IMR-90 (cell line): ENCODE results near the gene MALRD1. TPM values are rescaled to one million over a fixed set of nuclear protein-coding genes. Genes with fewer than 3 reads are reported as not detected.

ENCODE experiments used
- ATAC-seq: fragments of 200-7000 bp; cut with Tn5 transposase; 2 replicates; pipeline ENCODE4 v1.9.1; 2020; ENCODE audit warnings: low read depth, mild to moderate bottlenecking, moderate library complexity
- BruUV-seq: library from RNA; stranded (reverse); fragments of 400-500 nt; replicated peaks from 2 replicates; lab custom pipeline; 2021; lab: Mats Ljungman, UMichigan
- CTCF ChIA-PET: fragments of 300-600 bp; formaldehyde crosslinking; extraction: SDS; loops from one replicate; lab custom pipeline; 2021; ENCODE audit warnings: antibody characterized with exemption; lab: Yijun Ruan, JAX
- POLR2A ChIA-PET: fragments of 300-600 bp; sonication (Branson Sonifier 250); formaldehyde crosslinking; loops from one replicate; lab custom pipeline; 2022; ENCODE audit warnings: antibody characterized with exemption; ENCODE audit not compliant: unreplicated experiment; lab: Charles Lee
- DNase-seq: peaks from one replicate; pipeline ENCODE4 v3.0.0; 2013
- H2AFZ ChIP-seq: replicated peaks from 2 replicates; pipeline ENCODE3; 2013; ENCODE audit warnings: low read length, mild to moderate bottlenecking; ENCODE audit not compliant: poor library complexity
- H2AK5ac ChIP-seq: 2 replicates; pipeline ENCODE4 v1.6.1; 2013; ENCODE audit warnings: low read depth, low read length, inconsistent platforms
- H2AK9ac ChIP-seq: replicated peaks from 2 replicates; pipeline ENCODE3; 2013; ENCODE audit warnings: mild to moderate bottlenecking, low read depth, low read length, moderate library complexity; ENCODE audit not compliant: poor library complexity
- H2BK120ac ChIP-seq: 2 replicates; pipeline ENCODE4 v1.6.1; 2013; ENCODE audit warnings: low read depth, low read length, inconsistent platforms
- H2BK15ac ChIP-seq: 3 replicates; pipeline ENCODE4 v1.6.1; 2013; ENCODE audit warnings: low read depth, low read length, inconsistent platforms
- H2BK20ac ChIP-seq: 2 replicates; pipeline ENCODE4 v1.6.1; 2013; ENCODE audit warnings: low read depth, mild to moderate bottlenecking, inconsistent platforms, low read length, moderate library complexity
- H2BK5ac ChIP-seq: 2 replicates; pipeline ENCODE4 v1.6.1; 2013; ENCODE audit warnings: mild to moderate bottlenecking, low read depth, low read length, inconsistent platforms; ENCODE audit not compliant: poor library complexity, severe bottlenecking
- H3K14ac ChIP-seq: replicated peaks from 2 replicates; pipeline ENCODE4 v1.6.1; 2013; ENCODE audit warnings: low read depth, low read length, inconsistent platforms
- H3K18ac ChIP-seq: 2 replicates; pipeline ENCODE4 v1.6.1; 2013; ENCODE audit warnings: low read depth, low read length, control low read depth
- H3K23ac ChIP-seq: 2 replicates; pipeline ENCODE4 v1.6.1; 2013; ENCODE audit warnings: low read depth, low read length, inconsistent platforms
- H3K27ac ChIP-seq: 2 replicates; pipeline ENCODE4 v1.5.1; 2013; ENCODE audit warnings: mild to moderate bottlenecking, control low read depth, low read length; ENCODE audit not compliant: insufficient read depth
- H3K27me3 ChIP-seq: 2 replicates; pipeline ENCODE4 v1.6.1; 2013; ENCODE audit warnings: low read length; ENCODE audit not compliant: control insufficient read depth, insufficient read depth
- H3K36me3 ChIP-seq: 2 replicates; pipeline ENCODE4 v1.6.1; 2013; ENCODE audit warnings: low read length, mixed read lengths; ENCODE audit not compliant: control insufficient read depth, insufficient read depth
- H3K4ac ChIP-seq: 2 replicates; pipeline ENCODE4 v1.6.1; 2013; ENCODE audit warnings: low read depth, low read length, inconsistent platforms
- H3K4me1 ChIP-seq: 2 replicates; pipeline ENCODE4 v1.6.1; 2013; ENCODE audit warnings: low read length, mixed read lengths; ENCODE audit not compliant: control insufficient read depth, insufficient read depth
- H3K4me2 ChIP-seq: 2 replicates; pipeline ENCODE4 v1.6.1; 2013; ENCODE audit warnings: low read depth, mild to moderate bottlenecking, control low read depth, low read length, moderate library complexity
- H3K4me3 ChIP-seq: 2 replicates; pipeline ENCODE4 v1.5.1; 2013; ENCODE audit warnings: low read depth, mild to moderate bottlenecking, control low read depth, low read length, moderate library complexity; ENCODE audit not compliant: insufficient read depth
- H3K56ac ChIP-seq: 2 replicates; pipeline ENCODE4 v1.6.1; 2013; ENCODE audit warnings: low read length, inconsistent platforms; ENCODE audit not compliant: insufficient read depth; ENCODE audit errors: extremely low read depth
- H3K79me1 ChIP-seq, 2 experiments: 2 replicates each; pipeline ENCODE4 v1.6.1; 2013; ENCODE audit warnings: low read length in 2 of 2, inconsistent platforms in 1 of 2, low read depth in 1 of 2
- H3K9ac ChIP-seq: 2 replicates; pipeline ENCODE4 v1.6.1; 2013; ENCODE audit warnings: low read depth, low read length, control low read depth
- H3K9me1 ChIP-seq: 2 replicates; pipeline ENCODE4 v1.6.1; 2013; ENCODE audit warnings: low read length, inconsistent platforms; ENCODE audit not compliant: insufficient read depth
- H3K9me3 ChIP-seq: 2 replicates; pipeline ENCODE4 v1.6.1; 2013; ENCODE audit warnings: low read length; ENCODE audit not compliant: control insufficient read depth, insufficient read depth
- H4K20me1 ChIP-seq: 2 replicates; pipeline ENCODE4 v1.6.1; 2013; ENCODE audit warnings: low read length, inconsistent platforms; ENCODE audit not compliant: insufficient read depth
- H4K5ac ChIP-seq: 2 replicates; pipeline ENCODE4 v1.6.1; 2013; ENCODE audit warnings: mild to moderate bottlenecking, low read depth, low read length, control low read depth
- H4K8ac ChIP-seq, 2 experiments: 2 replicates each; pipeline ENCODE4 v1.6.1; 2013; ENCODE audit warnings: low read depth in 2 of 2, low read length in 2 of 2, control low read depth in 1 of 2, inconsistent platforms in 1 of 2
- H4K91ac ChIP-seq: 2 replicates; pipeline ENCODE4 v1.6.1; 2013; ENCODE audit warnings: low read depth, low read length, inconsistent platforms; ENCODE audit not compliant: insufficient read depth
- BHLHE40 ChIP-seq: fragments of 150-350 bp; IDR thresholded peaks from 2 replicates; pipeline ENCODE4 v1.6.1; 2016; ENCODE audit warnings: mild to moderate bottlenecking, low read depth, low read length
- CEBPB ChIP-seq: IDR thresholded peaks from 2 replicates; pipeline ENCODE4 v1.6.1; 2012; ENCODE audit warnings: low read depth, low read length, improper control_type of control experiment
- FOS ChIP-seq: fragments of 150-350 bp; IDR thresholded peaks from 2 replicates; pipeline ENCODE4 v1.6.1; 2016; ENCODE audit warnings: low read depth, low read length
- NFE2L2 ChIP-seq: fragments of 150-350 bp; IDR thresholded peaks from 2 replicates; pipeline ENCODE4 v1.6.1; 2016; ENCODE audit warnings: low read depth, mild to moderate bottlenecking, low read length
- RCOR1 ChIP-seq: IDR thresholded peaks from 2 replicates; pipeline ENCODE4 v1.6.1; 2012; ENCODE audit warnings: mild to moderate bottlenecking, low read length, improper control_type of control experiment; ENCODE audit not compliant: insufficient replicate concordance
- RFX5 ChIP-seq: IDR thresholded peaks from 2 replicates; pipeline ENCODE4 v1.8.0; 2012; ENCODE audit warnings: low read depth, mild to moderate bottlenecking, low read length, moderate library complexity
- SMC3 ChIP-seq: fragments of 150-350 bp; IDR thresholded peaks from 2 replicates; pipeline ENCODE4 v1.6.1; 2016; ENCODE audit warnings: low read depth, mild to moderate bottlenecking, antibody characterized with exemption, low read length, moderate library complexity
- WGBS, 2 experiments: methylation state at CpG; one replicate each; pipeline versions ENCODE4 v1.1.5 to v1.1.7; 2013; ENCODE audit warnings: missing lambda C conversion rate in 2 of 2; ENCODE audit not compliant: insufficient read length in 1 of 2; ENCODE audit errors: extremely low coverage in 2 of 2; 5-methylcytosine and 5-hydroxymethylcytosine counted together
- dilution Hi-C: fragments of 300-500 bp; cut with HindIII; formaldehyde crosslinking; loops from one replicate; pipeline ENCODE4 v1.14.3; 2018; ENCODE audit warnings: low sequenced_read_pairs; ENCODE audit not compliant: unreplicated experiment
- in situ Hi-C: fragments of 300-500 bp; cut with MboI; formaldehyde crosslinking; loops from 3 replicates; pipeline ENCODE4 v1.14.3; 2019; ENCODE audit warnings: low sequenced_read_pairs, inconsistent platforms, mixed read lengths
- intact Hi-C: fragments of 100-400 bp; cut with micrococcal nuclease; formaldehyde crosslinking; loops from 2 replicates; pipeline ENCODE4 v1.10.0; 2022
- polyA plus RNA-seq, 3 experiments: library from polyadenylated mRNA; depleted of rRNA; stranded (reverse); fragments of >200 nt; gene quantifications; 2 replicates each; pipeline ENCODE4 v1.2.3, GENCODE V29; 2012; ENCODE audit warnings: low replicate concordance in 1 of 3
- total RNA-seq: library from RNA; depleted of rRNA; stranded (reverse); fragments of >200 nt; gene quantifications from 2 replicates; pipeline ENCODE4 v1.2.3, GENCODE V29; 2012

The MALRD1 gene
- total and polyA plus RNA-seq, 2 of the 4 experiments (the other 2 are of a cell fraction), result 0.34 to 1.1 TPM

- dilution Hi-C loops, result no loop called here
- CTCF ChIA-PET, result no interaction called here
These were observed 160.7 kb downstream of the MALRD1 start for GRCh38 chr10:19209319-19209718.

More at GRCh38 chr10:19209319-19209718, 160.7 kb downstream of the MALRD1 start:
- no peak overlapping the region for H3K4me2 ChIP-seq
- H2BK120ac ChIP-seq, result no peak overlapping the region
- H3K9ac ChIP-seq, result no peak overlapping the region
- no peak overlapping the region for H2AK9ac ChIP-seq
- no peak for DNase-seq
- no peaks in the 10 kb centered on the region for H3K4me1 ChIP-seq
- no peak overlapping the region for H4K5ac ChIP-seq
- no peaks in the 10 kb centered on the region for H4K20me1 ChIP-seq
- H3K9me3 ChIP-seq, result no peaks in the 10 kb centered on the region
- in situ Hi-C loops (no loop called here), intact Hi-C loops (no loop called here)
- H2BK15ac ChIP-seq, result no peak overlapping the region
- ATAC-seq, result no peak
- H2AFZ ChIP-seq, result no peak overlapping the region
- H4K91ac ChIP-seq, result no peak overlapping the region
- no peaks in the 10 kb centered on the region for H3K36me3 ChIP-seq
- no peak overlapping the region for H3K23ac ChIP-seq
- H3K27ac ChIP-seq, result no peak overlapping the region
- no peak overlapping the region for H3K4me3 ChIP-seq
- POLR2A ChIA-PET, result no interaction called here
- BruUV-seq, result no TSS peak
- H2BK5ac ChIP-seq, result no peak overlapping the region
- TF ChIP-seq BHLHE40 (no peak), RFX5 (no peak), FOS (no peak), NFE2L2 (no peak), RCOR1 (no peak), CEBPB (no peak), SMC3 (no peak)
- no peaks in the 10 kb centered on the region for H3K9me1 ChIP-seq
- H3K4ac ChIP-seq, result no peak overlapping the region
- no peaks in the 10 kb centered on the region for H3K79me1 ChIP-seq
- H3K14ac ChIP-seq, result no peak overlapping the region
- no peak overlapping the region for H2AK5ac ChIP-seq
- no peaks in the 10 kb centered on the region for H3K27me3 ChIP-seq
- no peak overlapping the region for H2BK20ac ChIP-seq
- H3K18ac ChIP-seq, result no peak overlapping the region
- H4K8ac ChIP-seq, result no peak overlapping the region
- H3K56ac ChIP-seq, result no peak overlapping the region
- no CpG with 5 or more reads among the region's 3 CpGs for WGBS, 2 experiments
